Putamen (tissue), 1 donor: ENCODE results near the gene UNC119B.

Experiments
- DNase-seq: peaks from one replicate; pipeline ENCODE4 v3.0.0-alpha.2; 2016; ENCODE audit warnings: low spot score

The UNC119B gene

DNA sequence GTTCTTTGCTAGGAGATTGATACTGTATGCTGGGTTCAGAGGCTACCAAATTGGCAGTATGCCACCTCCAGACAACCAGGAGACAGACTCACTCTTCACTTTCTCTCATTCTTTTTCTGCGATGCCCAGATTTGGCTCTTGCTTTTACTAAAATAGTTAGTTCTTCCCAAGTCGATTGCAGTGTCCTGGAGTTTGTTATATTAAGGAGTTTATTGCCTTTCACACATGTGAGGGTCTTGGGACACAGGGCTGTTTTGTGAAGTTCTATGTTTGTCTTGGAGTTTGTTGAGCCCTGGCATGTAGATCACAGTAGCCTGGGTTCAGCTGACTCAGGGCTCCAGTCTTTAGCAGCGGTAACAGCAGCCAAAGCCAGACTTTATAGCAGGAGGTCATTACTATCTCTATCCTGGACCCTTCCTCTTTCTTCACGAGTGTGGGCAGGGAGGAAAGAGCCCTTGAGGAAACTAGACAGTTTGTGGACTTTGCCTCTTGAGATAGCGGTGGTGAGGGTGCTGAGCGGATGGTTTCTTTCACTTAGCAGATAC is 21.7 kb upstream of the UNC119B start:
- DNase-seq, result no peak

DNA sequence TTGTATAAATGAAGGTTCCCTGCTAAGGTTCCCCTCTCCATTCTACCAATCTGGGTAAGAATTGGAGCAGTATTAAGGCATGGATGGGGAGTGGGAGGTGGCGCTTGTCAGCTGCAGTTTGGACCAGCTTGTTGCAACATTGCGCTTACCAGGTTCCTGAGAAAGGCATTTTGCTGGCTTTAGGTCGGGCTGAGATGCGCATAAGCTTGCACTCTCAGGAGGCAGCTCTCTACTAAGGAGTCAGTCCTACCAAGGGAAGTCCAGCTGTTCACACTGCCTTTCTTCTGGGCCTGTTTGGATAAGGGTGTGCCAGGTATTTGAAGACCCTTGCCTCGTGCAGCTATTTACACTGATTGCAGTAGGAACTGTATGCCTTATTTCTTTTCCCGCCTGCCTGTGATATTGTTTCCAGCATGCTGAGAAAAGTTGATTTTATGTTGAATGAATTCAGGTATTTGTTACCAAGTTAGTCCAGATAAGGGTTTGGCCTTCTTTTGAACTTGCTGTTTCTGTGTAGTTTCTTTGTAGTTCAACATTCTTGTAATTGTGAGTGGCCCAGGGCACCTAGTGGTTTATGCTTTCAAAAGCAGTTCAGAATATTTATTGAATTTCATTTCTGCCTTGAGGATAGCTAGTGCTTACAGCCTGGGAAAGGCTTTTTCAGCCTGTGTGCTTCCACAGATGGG is 20.7 kb upstream of the UNC119B start:
- no peak for DNase-seq

- no peak for DNase-seq
Measured at GRCh38 chr12:120690083-120690450, 20.2 kb upstream of the UNC119B start.

- no peak for DNase-seq
Measured at GRCh38 chr12:120690978-120691377, 19.3 kb upstream of the UNC119B start.

GRCh38 chr12:120692524-120693033 is 17.7 kb upstream of the UNC119B start:
- DNase-seq, result no peak

DNA sequence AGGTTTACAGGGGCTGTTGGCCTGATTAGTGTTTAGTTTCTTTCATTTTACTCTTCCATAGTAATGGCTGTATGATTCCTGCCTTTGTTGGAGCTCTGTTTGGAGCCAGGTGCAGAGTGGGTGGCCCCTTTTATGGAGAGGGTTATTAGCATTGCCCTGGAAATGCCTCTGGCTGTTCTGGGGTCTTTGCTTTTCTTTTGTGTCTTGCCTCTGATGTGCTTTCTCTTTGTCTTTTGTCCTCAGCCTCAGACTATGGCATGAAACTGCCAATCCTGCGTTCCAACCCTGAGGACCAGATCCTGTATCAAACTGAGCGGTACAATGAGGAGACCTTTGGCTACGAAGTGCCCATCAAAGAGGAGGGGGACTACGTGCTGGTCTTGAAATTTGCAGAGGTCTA is 16.4 kb upstream of the UNC119B start:
- no peak for DNase-seq

- DNase-seq, result no peak
Measured at GRCh38 chr12:120696626-120697025, 13.6 kb upstream of the UNC119B start.

GRCh38 chr12:120697344-120697743 is 12.9 kb upstream of the UNC119B start:
- no peak for DNase-seq

DNA sequence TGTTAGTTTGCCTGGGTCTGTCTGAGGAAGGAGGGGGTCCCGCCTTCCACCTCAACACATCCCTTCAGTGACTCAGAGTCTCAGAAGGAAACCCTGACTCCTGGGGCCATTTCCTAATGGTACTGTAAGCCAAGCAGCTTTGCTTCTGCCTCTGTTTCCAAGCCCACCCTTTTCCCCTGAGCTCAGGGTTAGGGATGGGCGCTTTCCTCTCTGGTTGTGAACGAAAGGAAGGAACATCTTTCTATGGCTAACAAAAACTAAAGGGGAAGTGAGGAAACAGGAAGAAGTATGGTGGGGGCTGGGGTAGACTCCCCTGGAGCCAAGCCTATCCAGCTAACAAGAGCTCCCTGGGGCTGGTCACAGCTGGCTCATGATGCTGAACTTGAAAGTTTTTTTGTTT is 11.6 kb upstream of the UNC119B start:
- no peak for DNase-seq

DNA sequence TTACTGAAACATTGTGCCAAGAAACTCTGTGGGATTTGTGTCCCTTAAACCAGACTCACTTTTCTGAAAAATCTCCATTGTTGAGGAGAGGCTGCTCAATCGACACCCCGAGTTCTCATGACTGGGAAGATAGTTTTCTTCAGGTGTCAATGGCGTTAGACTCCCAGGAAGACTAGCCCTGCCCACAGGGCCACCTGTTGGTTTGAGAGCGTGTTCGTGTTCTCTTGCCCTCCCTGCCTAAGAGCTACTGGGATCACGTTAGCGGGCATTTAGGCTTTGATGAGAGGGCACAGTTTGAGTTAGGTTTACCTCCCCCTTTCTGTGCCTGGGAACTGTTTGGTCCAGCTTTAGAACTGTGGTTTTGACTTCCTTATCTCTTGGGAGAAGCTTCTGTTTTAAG is 10.7 kb upstream of the UNC119B start:
- no peak for DNase-seq

GRCh38 chr12:120700886-120701285 is 9.4 kb upstream of the UNC119B start:
- no peak for DNase-seq

- no peak for DNase-seq
Measured at GRCh38 chr12:120702637-120703036, 7.6 kb upstream of the UNC119B start.

- DNase-seq, result no peak
Measured at GRCh38 chr12:120703311-120703942, 6.8 kb upstream of the UNC119B start.

- no peak for DNase-seq
Measured at GRCh38 chr12:120705618-120706017, 4.6 kb upstream of the UNC119B start.

- no peak for DNase-seq
Measured at GRCh38 chr12:120706029-120706428, 4.2 kb upstream of the UNC119B start.

DNA sequence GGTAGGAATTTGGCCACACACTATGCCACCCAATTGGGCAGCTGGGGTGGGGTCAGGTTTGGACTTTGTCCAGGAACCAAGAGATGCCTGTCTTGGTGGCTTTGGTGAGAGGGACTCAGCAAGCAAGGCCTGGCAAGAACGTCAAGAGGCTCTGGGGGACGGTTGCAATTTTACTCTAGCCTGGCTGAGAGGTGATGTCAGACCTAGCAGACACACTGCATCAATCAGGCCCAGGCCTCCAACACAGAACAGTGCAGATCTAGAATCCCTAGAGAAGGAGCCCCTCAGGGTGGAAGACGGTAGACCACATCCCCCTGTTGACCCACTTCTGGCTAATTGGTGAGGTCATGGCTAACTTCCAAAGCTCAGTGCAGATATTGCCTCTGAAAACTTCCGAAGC is 1.6 kb upstream of the UNC119B start:
- no peak for DNase-seq

DNA sequence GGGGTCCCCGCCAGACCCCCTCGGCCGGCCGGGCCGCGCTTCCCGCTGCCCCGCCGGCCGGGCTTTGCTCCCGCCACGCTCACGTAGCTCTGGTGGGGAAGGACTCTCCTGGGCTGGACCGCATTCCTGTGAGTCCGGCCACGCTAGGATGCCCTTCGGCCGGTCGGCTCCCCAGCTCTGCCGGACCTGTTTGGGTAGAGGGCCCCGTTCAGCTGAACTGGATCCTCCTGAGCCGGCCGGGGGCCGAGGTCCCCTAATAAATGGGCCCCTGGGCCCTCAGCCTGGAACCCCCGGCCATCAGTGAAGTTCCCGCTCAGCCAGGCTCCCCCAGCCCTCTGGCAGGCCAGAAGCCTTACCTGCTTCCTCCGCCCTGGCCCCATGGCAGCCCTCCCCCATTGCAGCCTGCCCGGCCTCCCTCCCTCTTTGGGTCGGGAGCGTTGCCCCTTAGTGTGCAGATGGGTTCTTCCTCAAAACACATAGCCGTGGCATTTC is 593 bp downstream of the UNC119B start:
- DNase-seq, result no peak

DNA sequence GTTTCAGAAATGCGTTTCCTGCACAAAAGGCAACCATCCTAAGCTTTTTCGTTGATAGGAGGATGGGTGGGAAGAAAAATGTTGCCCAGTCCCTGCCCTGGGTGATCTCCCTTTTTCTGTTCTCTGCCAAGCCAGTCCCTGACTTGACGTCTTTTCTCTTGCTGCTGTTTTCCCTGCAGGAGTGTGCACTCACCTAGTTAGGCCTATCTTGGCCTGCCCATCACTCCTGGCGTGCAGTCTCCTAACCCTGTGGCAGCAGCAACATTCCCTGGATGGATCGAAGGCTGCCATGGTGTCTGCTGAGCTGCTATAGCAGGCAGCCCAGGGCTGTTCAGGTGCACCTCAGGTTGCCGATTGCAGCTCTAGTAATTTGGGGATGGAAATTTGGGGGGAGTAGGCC is 1.2 kb downstream of the UNC119B start:
- no peak for DNase-seq

- no peak for DNase-seq
Measured at GRCh38 chr12:120712610-120713009, 2.4 kb downstream of the UNC119B start.

- DNase-seq, result peak; percentile 72
Measured at GRCh38 chr12:120713861-120714482, 3.7 kb downstream of the UNC119B start.

DNA sequence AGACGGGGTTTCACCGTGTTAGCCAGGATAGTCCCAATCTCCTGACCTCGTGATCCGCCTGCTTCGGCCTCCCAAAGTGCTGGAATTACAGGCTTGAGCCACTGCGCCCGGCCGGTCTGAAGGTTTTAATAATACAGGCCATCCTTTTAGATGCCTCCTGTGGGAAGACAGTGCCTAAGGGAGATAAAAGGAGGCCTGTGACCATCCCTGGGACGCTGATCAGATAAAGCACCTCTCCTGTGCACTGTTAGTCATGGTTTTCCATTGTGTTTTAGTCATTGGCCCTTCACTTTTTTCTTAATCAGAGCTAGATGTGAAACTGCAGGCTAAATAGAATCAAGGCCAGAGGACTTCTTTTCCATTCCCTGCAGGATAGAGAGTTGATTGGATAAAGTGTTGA is 7.8 kb downstream of the UNC119B start:
- DNase-seq, result no peak

- no peak for DNase-seq
Measured at GRCh38 chr12:120719072-120719471, 8.8 kb downstream of the UNC119B start.
